H1 (cell line): Measurements from ENCODE around the gene DCHS1. TPM values are rescaled to one million over a fixed set of nuclear protein-coding genes. Genes with fewer than 3 reads are reported as not detected.

ENCODE experiments used
- CTCF ChIA-PET: fragments of 300-600 bp; sonication (Branson Sonifier 250); formaldehyde crosslinking; loops from one replicate; lab custom pipeline; 2021; ENCODE audit not compliant: partially characterized antibody; lab: Charles Lee
- POLR2A ChIA-PET: fragments of 300-600 bp; sonication (Branson Sonifier 250); formaldehyde crosslinking; loops from one replicate; lab custom pipeline; 2021; ENCODE audit warnings: inconsistent platforms; ENCODE audit not compliant: partially characterized antibody; lab: Charles Lee
- DNase-seq, 2 experiments: peaks; one replicate each; pipeline versions ENCODE4 v3.0.0 to v3.0.0-alpha.2; 2010 to 2022; ENCODE audit warnings: low spot score in 2 of 2, low read depth in 1 of 2, mixed read lengths in 1 of 2
- FAIRE-seq: peaks from 2 replicates; lab custom pipeline; 2011; peaks lifted over from hg19 to GRCh38; lab: Jason Lieb, UNC
- H2AFZ ChIP-seq: 2 replicates; pipeline ENCODE4 v1.8.1; 2012; ENCODE audit warnings: low read length, inconsistent platforms
- H2AK5ac ChIP-seq: 2 replicates; pipeline ENCODE4 v1.6.1; 2013; ENCODE audit warnings: low read depth, low read length
- H2BK120ac ChIP-seq: replicated peaks from 2 replicates; pipeline ENCODE3; 2013; ENCODE audit warnings: low read depth, low read length, inconsistent platforms
- H2BK12ac ChIP-seq: 2 replicates; pipeline ENCODE4 v1.6.1; 2013; ENCODE audit warnings: low read depth, low read length
- H2BK15ac ChIP-seq: 2 replicates; pipeline ENCODE4 v1.6.1; 2013; ENCODE audit warnings: low read length
- H2BK20ac ChIP-seq: 2 replicates; pipeline ENCODE4 v1.6.1; 2013; ENCODE audit warnings: low read length
- H2BK5ac ChIP-seq: 2 replicates; pipeline ENCODE4 v1.6.1; 2013; ENCODE audit warnings: low read depth, low read length
- H3K14ac ChIP-seq: 2 replicates; pipeline ENCODE4 v1.6.1; 2013; ENCODE audit warnings: inconsistent platforms; ENCODE audit not compliant: insufficient read length
- H3K18ac ChIP-seq: 2 replicates; pipeline ENCODE4 v1.6.1; 2013; ENCODE audit warnings: low read length; ENCODE audit errors: extremely low read depth
- H3K23ac ChIP-seq: 2 replicates; pipeline ENCODE4 v1.6.1; 2013; ENCODE audit warnings: inconsistent platforms; ENCODE audit not compliant: insufficient read length
- H3K23me2 ChIP-seq: 2 replicates; pipeline ENCODE4 v1.6.1; 2013; ENCODE audit warnings: low read depth, low read length
- H3K27ac ChIP-seq: 2 replicates; pipeline ENCODE4 v1.6.1; 2011; ENCODE audit warnings: low read depth, low read length, inconsistent platforms
- H3K27me3 ChIP-seq, 4 experiments: replicated peaks in 1 of 4; 1 replicate in 1 of 4; 2 replicates in 3 of 4; pipeline versions ENCODE4 v1.6.1 to v1.8.1; 2011 to 2013; ENCODE audit warnings: low read length in 3 of 4, mild to moderate bottlenecking in 3 of 4, inconsistent platforms in 2 of 4, mixed read lengths in 2 of 4, moderate library complexity in 1 of 4; ENCODE audit not compliant: control insufficient read depth in 3 of 4, insufficient read depth in 3 of 4; ENCODE audit errors: extremely low read depth in 1 of 4
- H3K36me3 ChIP-seq, 4 experiments: 2 replicates each; pipeline versions ENCODE4 v1.6.1 to v1.8.1; 2011 to 2013; ENCODE audit warnings: mild to moderate bottlenecking in 4 of 4, low read length in 3 of 4, moderate library complexity in 2 of 4, control low read depth in 1 of 4, inconsistent platforms in 1 of 4; ENCODE audit not compliant: insufficient read depth in 4 of 4, control insufficient read depth in 2 of 4
- H3K4ac ChIP-seq: replicated peaks from 2 replicates; pipeline ENCODE3; 2013; ENCODE audit warnings: low read length, low read depth, mixed read lengths, inconsistent platforms; ENCODE audit not compliant: insufficient read length
- H3K4me1 ChIP-seq, 4 experiments: replicated peaks in 1 of 4; 1 replicate in 1 of 4; 2 replicates in 3 of 4; pipeline versions ENCODE4 v1.6.1 to v1.8.1; 2011 to 2013; ENCODE audit warnings: low read length in 3 of 4, inconsistent platforms in 2 of 4, mixed read lengths in 1 of 4; ENCODE audit not compliant: insufficient read depth in 4 of 4, control insufficient read depth in 3 of 4
- H3K4me2 ChIP-seq, 2 experiments: 2 replicates each; pipeline versions ENCODE4 v1.6.1 to v1.8.1; 2011 to 2013; ENCODE audit warnings: low read depth in 2 of 2, low read length in 2 of 2, control low read depth in 1 of 2, inconsistent platforms in 1 of 2, mild to moderate bottlenecking in 1 of 2; ENCODE audit not compliant: insufficient read depth in 1 of 2
- H3K4me3 ChIP-seq, 4 experiments: fragments of 200-600, 300-600 bp in 1 of 4; sonication (generic), shearing (Covaris generic), sonication (Bioruptor Twin) in 1 of 4; 2 replicates each; pipeline versions ENCODE4 v1.5.1 to v1.8.1; 2011 to 2016; ENCODE audit warnings: low read length in 4 of 4, low read depth in 3 of 4, control low read depth in 2 of 4, inconsistent platforms in 2 of 4, mild to moderate bottlenecking in 2 of 4, mixed read lengths in 1 of 4, moderate library complexity in 1 of 4; ENCODE audit not compliant: insufficient read depth in 2 of 4; ENCODE audit errors: extremely low read depth in 1 of 4
- H3K56ac ChIP-seq: replicated peaks from 2 replicates; pipeline ENCODE3; 2013; ENCODE audit warnings: low read depth, mild to moderate bottlenecking, mixed read lengths, low read length, inconsistent platforms; ENCODE audit not compliant: insufficient read length
- H3K79me1 ChIP-seq: 2 replicates; pipeline ENCODE4 v1.6.1; 2013; ENCODE audit warnings: low read depth, low read length, control low read depth
- H3K79me2 ChIP-seq, 2 experiments: 2 replicates each; pipeline versions ENCODE4 v1.6.1 to v1.8.1; 2012 to 2013; ENCODE audit warnings: low read length in 2 of 2, mild to moderate bottlenecking in 2 of 2, inconsistent platforms in 1 of 2; ENCODE audit not compliant: insufficient read depth in 2 of 2, control insufficient read depth in 1 of 2
- H3K9ac ChIP-seq, 4 experiments: replicated peaks in 1 of 4; 1 replicate in 1 of 4; 2 replicates in 3 of 4; pipeline versions ENCODE4 v1.6.1 to v1.8.1; 2011 to 2013; ENCODE audit warnings: low read depth in 3 of 4, low read length in 3 of 4, control low read depth in 2 of 4, mild to moderate bottlenecking in 2 of 4, moderate library complexity in 2 of 4, inconsistent platforms in 1 of 4; ENCODE audit errors: extremely low read depth in 1 of 4
- H3K9me3 ChIP-seq, 2 experiments: 2 replicates each; pipeline versions ENCODE4 v1.6.1 to v1.8.1; 2012 to 2013; ENCODE audit warnings: mild to moderate bottlenecking in 2 of 2, moderate library complexity in 2 of 2, control low read depth in 1 of 2, inconsistent platforms in 1 of 2, low read depth in 1 of 2, low read length in 1 of 2, mixed read lengths in 1 of 2; ENCODE audit not compliant: insufficient read depth in 2 of 2
- H4K20me1 ChIP-seq, 2 experiments: replicated peaks in 1 of 2; 2 replicates each; pipeline versions ENCODE3 to v1.8.1; 2011 to 2013; ENCODE audit warnings: inconsistent platforms in 2 of 2, low read length in 2 of 2, mild to moderate bottlenecking in 1 of 2; ENCODE audit not compliant: insufficient read depth in 2 of 2, control insufficient read depth in 1 of 2
- H4K5ac ChIP-seq: 2 replicates; pipeline ENCODE4 v1.6.1; 2013; ENCODE audit warnings: low read length, low read depth, mixed read lengths, inconsistent platforms; ENCODE audit not compliant: insufficient read length
- H4K8ac ChIP-seq: 2 replicates; pipeline ENCODE4 v1.8.0; 2013; ENCODE audit warnings: mild to moderate bottlenecking, moderate library complexity, low read length, inconsistent platforms; ENCODE audit not compliant: insufficient read depth; ENCODE audit errors: extremely low read depth
- H4K91ac ChIP-seq: replicated peaks from 2 replicates; pipeline ENCODE3; 2013; ENCODE audit warnings: low read length, mixed read lengths, inconsistent platforms; ENCODE audit not compliant: insufficient read length
- WGBS, 2 experiments: shearing (Covaris generic) in 1 of 2; methylation state at CpG; one replicate each; pipeline versions ENCODE4 v1.1.6 to v1.1.7; 2013 to 2015; ENCODE audit warnings: low lambda C conversion rate in 2 of 2, mixed read lengths in 2 of 2, inconsistent platforms in 1 of 2, low coverage in 1 of 2, missing lambda C conversion rate in 1 of 2; ENCODE audit not compliant: insufficient replicate concordance in 2 of 2, insufficient coverage in 1 of 2, insufficient read length in 1 of 2; ENCODE audit errors: extremely low coverage in 1 of 2, missing lambda C conversion rate in 1 of 2; 5-methylcytosine and 5-hydroxymethylcytosine counted together
- polyA plus RNA-seq, 7 experiments: library from polyadenylated mRNA; depleted of rRNA in 3 of 7; stranded (reverse) in 5 of 7; unstranded in 2 of 7; fragments of >200 nt in 5 of 7; fragments of 200-250 nt in 2 of 7; gene quantifications; 1 replicate in 5 of 7; 2 replicates in 1 of 7; 4 replicates in 1 of 7; pipeline versions ENCODE4 v1.2.1 to v1.2.3, GENCODE V29; 2011 to 2013; ENCODE audit warnings: missing spikeins in 2 of 7, mixed read lengths in 2 of 7
- total RNA-seq: library from RNA; stranded (reverse); fragmentation: NEBNext Ultra II Directional; extraction: Animal tissue kit (Norgen Biotek cat#: 25700); gene quantifications from 2 replicates; pipeline ENCODE4 v1.2.1, GENCODE V29; 2021

DCHS1 gene
- total and polyA plus RNA-seq, 2 of the 8 experiments (the other 6 are each of a cell fraction or from before 2014, with no cell fraction given) = 8.2 to 10.5 TPM

DNA sequence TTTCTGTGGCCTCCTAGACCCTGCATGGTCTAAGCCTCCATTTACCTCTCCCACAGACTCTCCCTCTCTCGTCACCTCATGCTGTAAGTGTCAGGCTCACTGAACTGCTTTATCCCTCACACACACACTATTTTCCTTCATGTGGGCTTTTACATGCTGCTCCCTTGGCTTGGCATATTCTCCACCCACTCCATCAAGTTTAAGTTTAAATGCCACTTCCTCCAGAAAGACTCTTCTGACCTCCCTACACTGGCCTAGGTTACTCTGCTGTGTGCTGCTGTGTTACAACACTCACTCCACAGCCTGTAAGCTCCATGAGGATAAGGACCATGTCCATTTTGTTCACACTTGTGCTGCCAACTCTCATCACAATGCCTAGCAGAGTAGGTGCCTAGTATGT, 2.5 kb downstream of the DCHS1 start:
- Histone ChIP-seq H2AFZ (no peak overlapping the region), H3K27ac (no peak overlapping the region), H3K56ac (no peak overlapping the region), H2AK5ac (no peak overlapping the region), H3K36me3 (no peaks in the 10 kb centered on the region), H4K5ac (no peak overlapping the region), H3K23ac (no peak overlapping the region), H3K9ac (no peak overlapping the region), H2BK15ac (no peak overlapping the region), H2BK5ac (no peak overlapping the region), H3K23me2 (peaks cover 9% of the 10 kb centered on the region), H2BK12ac (no peak overlapping the region), H4K8ac (no peak overlapping the region), H3K4me1 (peaks cover 0 to 7% (median 6%) of the 10 kb centered on the region in 4 experiments; a peak in 4 of 7 replicates), H3K4me2 (no peak overlapping the region), H3K18ac (no peak overlapping the region), H4K20me1 (peaks cover 0 to 3% of the 10 kb centered on the region in 2 experiments), H2BK120ac (no peak overlapping the region), H3K9me3 (no peaks in the 10 kb centered on the region), H3K27me3 (peaks cover 1 to 36% (median 32%) of the 10 kb centered on the region in 4 experiments), H3K14ac (no peak overlapping the region), H2BK20ac (no peak overlapping the region), H4K91ac (no peak overlapping the region), H3K79me1 (no peaks in the 10 kb centered on the region), H3K79me2 (no peaks in the 10 kb centered on the region), H3K4ac (no peak overlapping the region), H3K4me3 (no peak overlapping the region)
- ChIA-PET POLR2A (interaction anchor here (1.0 to 1.1 kb wide), 2 partner anchors 34 to 49 kb away, joined by 3 to 4 read pairs; partner anchors contain the start of genes ILK and TPP1), CTCF (interaction anchor here (1.1 to 2.6 kb wide), 3 partner anchors 10 to 122 kb away, joined by 3 to 9 read pairs (median 3); no protein-coding TSS in a partner anchor)
- 91% methylated on average over 1 of the region's 1 CpG; no CpG with 5 or more reads in 1 of the 2 experiments for WGBS, 2 experiments
- FAIRE-seq (no peak), DNase-seq (peak in 1 of 2 experiments; percentile 19)
